Measurements from ENCODE around the gene IFITM10.
"Not testable (repeated sequence)": the region's sequence is repeated elsewhere in the genome, so short reads cannot be mapped to it uniquely, and the experiment has no call there.

Gene IFITM10

GRCh38 chr11:1688336-1688947, 62.0 kb downstream of the IFITM10 start:
- DNase-seq = not testable (repeated sequence)

- not testable (repeated sequence) for DNase-seq
These were observed 64.2 kb downstream of the IFITM10 start for GRCh38 chr11:1686220-1686619.

- DNase-seq = not testable (repeated sequence)
These were observed 65.2 kb downstream of the IFITM10 start for GRCh38 chr11:1684886-1685874.

DNA sequence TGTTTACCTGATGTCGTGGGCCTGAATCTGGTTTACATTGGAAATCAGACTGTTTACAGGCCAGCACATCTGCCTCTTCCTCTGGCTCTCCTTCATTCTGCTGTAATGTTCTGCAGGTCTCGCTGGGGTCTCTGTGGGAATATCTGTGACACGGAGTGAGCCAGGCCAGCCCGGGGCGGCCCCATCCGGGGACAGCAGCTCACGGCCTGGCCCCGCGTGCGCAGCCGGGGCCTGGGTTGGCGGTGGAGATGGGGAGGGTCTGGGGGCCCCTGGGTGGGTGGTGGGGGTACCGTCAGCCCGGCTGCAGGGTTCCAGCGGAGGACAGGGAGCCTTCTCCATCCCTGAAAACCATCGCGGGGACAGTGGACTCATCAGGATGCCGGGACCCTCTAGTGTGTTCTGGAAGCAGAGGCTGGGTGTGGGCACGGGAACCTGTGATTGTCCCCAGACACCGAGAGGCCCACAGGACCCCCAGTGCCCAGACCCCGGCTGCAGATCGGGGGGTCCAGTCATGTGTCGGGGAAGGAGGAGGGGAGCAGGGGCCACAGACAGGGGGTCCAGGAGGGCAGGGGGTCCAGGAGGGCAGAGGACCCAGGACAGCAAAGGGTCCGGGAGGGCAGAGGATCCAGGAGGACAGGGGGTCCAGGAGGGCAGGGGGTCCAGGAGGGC, 66.4 kb downstream of the IFITM10 start:
- DNase-seq = not testable (repeated sequence)

- DNase-seq = not testable (repeated sequence)
These were observed 67.2 kb downstream of the IFITM10 start for GRCh38 chr11:1683216-1683615.
